Right ventricle myocardium superior (tissue), 1 donor: Measurements from ENCODE around the gene PTK7. TPM values are rescaled to one million over a fixed set of nuclear protein-coding genes. Genes with fewer than 3 reads are reported as not detected.
"Not testable (repeated sequence)": the region's sequence is repeated elsewhere in the genome, so short reads cannot be mapped to it uniquely, and the experiment has no call there.

ENCODE experiments used
- ATAC-seq: fragments of 200-7000 bp; cut with Tn5 transposase; one replicate; pipeline ENCODE4 v1.9.1; 2020; ENCODE audit warnings: mild to moderate bottlenecking; ENCODE audit not compliant: poor library complexity
- DNase-seq: peaks from one replicate; pipeline ENCODE4 v3.0.0-alpha.2; 2020
- intact Hi-C: fragments of 100-400 bp; cut with DNase I; formaldehyde crosslinking; loops from one replicate; pipeline ENCODE4 v1.11.2; 2022
- long read RNA-seq: library from polyadenylated mRNA; unstranded; transcript quantifications from one replicate; pipeline ENCODE4 v2.0.0, GENCODE V29; 2021
- total RNA-seq: library from RNA; stranded (reverse); fragmentation: NEBNext Ultra II Directional; extraction: Animal tissue kit (Norgen Biotek cat#: 25700); gene quantifications from one replicate; pipeline ENCODE4 v1.2.1, GENCODE V29; 2021
- donor health status: DM: no; HTN: yes; CAD: no; lungs with severe emphysema.

The PTK7 gene
- 1.4 TPM for total RNA-seq
- long read RNA-seq, full-length matches to known transcripts = 3 of 4 reads
- long read RNA-seq, partial matches to known transcripts = 1 of 4 reads
- long read RNA-seq, other reads (novel, unspliced or antisense) = 0 of 4 reads

- DNase-seq = no peak
- intact Hi-C loops = no loop called here
- peak; percentile 59 for ATAC-seq
Measured at GRCh38 chr6:43075670-43076463, at the start of gene PTK7. TSS of gene PTK7 (plus strand) at chr6:43076314. CDS start at chr6:43076489, 175 bp downstream.

GRCh38 chr6:43026365-43026764, 49.7 kb upstream of the PTK7 start:
- intact Hi-C loops = no loop called here
- ATAC-seq (no peak), DNase-seq (no peak)

- no peak for ATAC-seq
- intact Hi-C loops = no loop called here
- no peak for DNase-seq
Measured at GRCh38 chr6:43029120-43029519, 47.0 kb upstream of the PTK7 start.

- intact Hi-C loops = no loop called here
- DNase-seq (no peak), ATAC-seq (no peak)
Measured at GRCh38 chr6:43032326-43032725, 43.8 kb upstream of the PTK7 start.

- no peak for ATAC-seq
- intact Hi-C loops = no loop called here
- no peak for DNase-seq
Measured at GRCh38 chr6:43033496-43034189, 42.5 kb upstream of the PTK7 start.

GRCh38 chr6:43034190-43034525, 42.0 kb upstream of the PTK7 start:
- intact Hi-C loops = no loop called here
- DNase-seq (no peak), ATAC-seq (no peak)

- intact Hi-C loops = no loop called here
- DNase-seq = peak; percentile 79
- peak; percentile 93 for ATAC-seq
Measured at GRCh38 chr6:43035495-43036194, 40.5 kb upstream of the PTK7 start.

GRCh38 chr6:43036712-43037111, 39.4 kb upstream of the PTK7 start:
- DNase-seq (no peak), ATAC-seq (peak; percentile 3)
- intact Hi-C loops = no loop called here

- DNase-seq (no peak), ATAC-seq (peak; percentile 50)
- intact Hi-C loops = no loop called here
Measured at GRCh38 chr6:43037197-43037596, 38.9 kb upstream of the PTK7 start.

GRCh38 chr6:43037706-43038105, 38.4 kb upstream of the PTK7 start:
- DNase-seq (no peak), ATAC-seq (no peak)
- intact Hi-C loops = no loop called here

- DNase-seq (no peak), ATAC-seq (no peak)
- intact Hi-C loops = no loop called here
Measured at GRCh38 chr6:43038727-43039126, 37.4 kb upstream of the PTK7 start.

GRCh38 chr6:43040542-43041257, 35.4 kb upstream of the PTK7 start:
- DNase-seq (no peak), ATAC-seq (no peak)
- intact Hi-C loops = no loop called here

GRCh38 chr6:43041475-43041874, 34.6 kb upstream of the PTK7 start:
- ATAC-seq, intact Hi-C loops, DNase-seq: not testable (repeated sequence)

GRCh38 chr6:43043310-43043709, 32.8 kb upstream of the PTK7 start:
- intact Hi-C loops = no loop called here
- ATAC-seq = no peak
- DNase-seq = no peak

- DNase-seq = no peak
- no peak for ATAC-seq
- intact Hi-C loops = no loop called here
Measured at GRCh38 chr6:43045371-43045930, 30.7 kb upstream of the PTK7 start.

GRCh38 chr6:43047998-43048397, 28.1 kb upstream of the PTK7 start:
- intact Hi-C loops = no loop called here
- no peak for ATAC-seq
- no peak for DNase-seq

GRCh38 chr6:43050981-43051380, 25.1 kb upstream of the PTK7 start:
- ATAC-seq = no peak
- DNase-seq = no peak
- intact Hi-C loops = no loop called here

GRCh38 chr6:43052225-43052841, 23.8 kb upstream of the PTK7 start:
- ATAC-seq (no peak), DNase-seq (no peak)
- intact Hi-C loops = no loop called here
